Sigmoid colon (tissue), 3 donors: ENCODE data around the gene FSTL5.

ENCODE experiments used
- POLR2A ChIP-seq, 2 donors: fragments of 450-650 bp; IDR thresholded peaks; one replicate each; pipeline ENCODE4 v1.6.1; 2016; ENCODE audit warnings: antibody characterized with exemption in 2 of 2, mild to moderate bottlenecking in 2 of 2, moderate library complexity in 2 of 2
- TF ChIP-seq, protein P1 (sequence below), 4 experiments: fragments of 450-650 bp in 3 of 4; fragments of 200-600 bp in 1 of 4; IDR thresholded peaks; one replicate each; pipeline ENCODE4 v1.5.1; 2016 to 2019; ENCODE audit warnings: antibody characterized with exemption in 4 of 4, mild to moderate bottlenecking in 3 of 4, moderate library complexity in 2 of 4

DNA sequence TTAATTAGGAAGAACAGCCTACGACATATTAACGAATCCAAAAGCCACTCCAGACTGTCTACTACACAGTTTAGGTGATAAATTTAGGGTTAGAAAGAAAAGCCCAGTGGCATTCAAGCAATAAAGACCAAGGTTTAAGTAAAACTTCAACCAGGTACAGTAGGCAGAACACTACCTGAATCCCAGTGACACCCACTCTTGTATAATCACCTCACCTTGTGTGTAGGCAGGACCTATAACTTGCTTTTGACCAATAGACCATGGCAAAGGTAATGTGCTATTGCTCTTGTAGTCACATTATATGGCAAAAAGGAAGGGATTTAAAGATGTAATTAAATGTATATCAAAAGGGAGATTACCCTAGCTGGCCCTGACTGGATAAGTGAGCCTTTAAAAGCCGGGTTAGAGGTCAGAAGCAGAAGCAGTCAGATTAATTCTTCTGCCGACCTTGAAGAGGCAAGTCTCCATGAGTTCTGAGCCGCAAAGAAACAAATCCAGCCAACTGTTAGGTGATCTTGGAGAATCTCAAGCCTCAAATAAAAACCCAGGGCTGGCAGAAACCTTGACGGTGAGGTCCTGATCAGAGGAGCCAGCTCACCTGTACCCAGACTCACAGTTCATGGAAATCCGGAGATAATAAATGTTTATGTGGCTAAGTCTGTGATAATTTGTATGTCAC lies 8.8 kb downstream of the FSTL5 start:
- TF ChIP-seq, protein P1, sequence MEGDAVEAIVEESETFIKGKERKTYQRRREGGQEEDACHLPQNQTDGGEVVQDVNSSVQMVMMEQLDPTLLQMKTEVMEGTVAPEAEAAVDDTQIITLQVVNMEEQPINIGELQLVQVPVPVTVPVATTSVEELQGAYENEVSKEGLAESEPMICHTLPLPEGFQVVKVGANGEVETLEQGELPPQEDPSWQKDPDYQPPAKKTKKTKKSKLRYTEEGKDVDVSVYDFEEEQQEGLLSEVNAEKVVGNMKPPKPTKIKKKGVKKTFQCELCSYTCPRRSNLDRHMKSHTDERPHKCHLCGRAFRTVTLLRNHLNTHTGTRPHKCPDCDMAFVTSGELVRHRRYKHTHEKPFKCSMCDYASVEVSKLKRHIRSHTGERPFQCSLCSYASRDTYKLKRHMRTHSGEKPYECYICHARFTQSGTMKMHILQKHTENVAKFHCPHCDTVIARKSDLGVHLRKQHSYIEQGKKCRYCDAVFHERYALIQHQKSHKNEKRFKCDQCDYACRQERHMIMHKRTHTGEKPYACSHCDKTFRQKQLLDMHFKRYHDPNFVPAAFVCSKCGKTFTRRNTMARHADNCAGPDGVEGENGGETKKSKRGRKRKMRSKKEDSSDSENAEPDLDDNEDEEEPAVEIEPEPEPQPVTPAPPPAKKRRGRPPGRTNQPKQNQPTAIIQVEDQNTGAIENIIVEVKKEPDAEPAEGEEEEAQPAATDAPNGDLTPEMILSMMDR (IDR thresholded peaks at IDR 0.05), result no peak
- TF ChIP-seq POLR2A (IDR thresholded peaks at IDR 0.05), result no peak
